Endothelial cell of umbilical vein (primary cell): Measurements from ENCODE around the gene TRIM42. TPM values are rescaled to one million over a fixed set of nuclear protein-coding genes. Genes with fewer than 3 reads are reported as not detected.

Source experiments
- BruUV-seq: library from RNA; stranded (reverse); fragments of 400-500 nt; replicated peaks from 2 replicates; lab custom pipeline; 2021; lab: Mats Ljungman, UMichigan
- CTCF ChIA-PET: fragments of 300-600, 350-600 bp; sonication (Branson Sonifier 250); formaldehyde crosslinking; loops from one replicate; lab custom pipeline; 2021; ENCODE audit warnings: antibody characterized with exemption, inconsistent platforms; lab: Charles Lee
- POLR2A ChIA-PET: fragments of 300-600, 350-600 bp; sonication (Branson Sonifier 250); formaldehyde crosslinking; loops from one replicate; lab custom pipeline; 2021; ENCODE audit warnings: antibody characterized with exemption, inconsistent platforms; lab: Charles Lee
- DNase-seq: peaks from one replicate; pipeline ENCODE4 v3.0.0-alpha.2; 2011; ENCODE audit warnings: low read depth, low spot score
- FAIRE-seq: peaks from 2 replicates; lab custom pipeline; 2011; peaks lifted over from hg19 to GRCh38; lab: Jason Lieb, UNC
- H2AFZ ChIP-seq: 2 replicates; pipeline ENCODE4 v1.6.0; 2012; ENCODE audit warnings: low read depth, low read length, control low read depth, inconsistent platforms
- H3K27ac ChIP-seq: 2 replicates; pipeline ENCODE4 v1.5.1; 2011; ENCODE audit warnings: low read depth, mild to moderate bottlenecking, control low read depth, low read length, moderate library complexity; ENCODE audit not compliant: insufficient read depth
- H3K27me3 ChIP-seq, 2 experiments: 2 replicates each; pipeline versions ENCODE4 v1.6.0 to v1.6.1; 2011; ENCODE audit warnings: low read length in 2 of 2, mixed read lengths in 1 of 2; ENCODE audit not compliant: control insufficient read depth in 2 of 2, insufficient read depth in 2 of 2
- H3K36me3 ChIP-seq, 2 experiments: 2 replicates in 1 of 2; 3 replicates in 1 of 2; pipeline ENCODE4 v1.5.1; 2011; ENCODE audit warnings: low read length in 2 of 2, mild to moderate bottlenecking in 1 of 2, moderate library complexity in 1 of 2; ENCODE audit not compliant: control insufficient read depth in 2 of 2, insufficient read depth in 2 of 2; ENCODE audit errors: extremely low read depth in 1 of 2
- H3K4me1 ChIP-seq: 3 replicates; pipeline ENCODE4 v1.5.1; 2011; ENCODE audit warnings: mild to moderate bottlenecking, low read length; ENCODE audit not compliant: control insufficient read depth, insufficient read depth; ENCODE audit errors: extremely low read depth
- H3K4me2 ChIP-seq: 2 replicates; pipeline ENCODE4 v1.6.1; 2011; ENCODE audit warnings: low read length, control low read depth, mixed read lengths; ENCODE audit not compliant: insufficient read depth
- H3K4me3 ChIP-seq, 3 experiments: fragments of 200-600 bp in 1 of 3; sonication (generic), shearing (Covaris generic) in 1 of 3; replicated peaks in 1 of 3; 2 replicates each; pipeline ENCODE4 v1.5.1; 2011 to 2016; ENCODE audit warnings: control low read depth in 3 of 3, low read length in 3 of 3, mild to moderate bottlenecking in 2 of 3, inconsistent platforms in 1 of 3, low read depth in 1 of 3, moderate library complexity in 1 of 3; ENCODE audit not compliant: insufficient read depth in 1 of 3
- H3K79me2 ChIP-seq: 2 replicates; pipeline ENCODE4 v1.6.0; 2012; ENCODE audit warnings: low read length, inconsistent platforms; ENCODE audit not compliant: control insufficient read depth, insufficient read depth
- H3K9ac ChIP-seq: replicated peaks from 2 replicates; pipeline ENCODE3; 2011; ENCODE audit warnings: low read length, control low read depth; ENCODE audit not compliant: insufficient read depth; ENCODE audit errors: extremely low read depth
- H3K9me1 ChIP-seq: replicated peaks from 3 replicates; pipeline ENCODE4 v1.6.0; 2011; ENCODE audit warnings: mild to moderate bottlenecking, low read length; ENCODE audit not compliant: control insufficient read depth, insufficient read depth; ENCODE audit errors: extremely low read depth
- H3K9me3 ChIP-seq: replicated peaks from 2 replicates; pipeline ENCODE4 v1.5.1; 2012; ENCODE audit warnings: low read length, inconsistent platforms; ENCODE audit not compliant: control insufficient read depth, insufficient read depth
- H4K20me1 ChIP-seq: replicated peaks from 2 replicates; pipeline ENCODE3; 2011; ENCODE audit warnings: mild to moderate bottlenecking, low read length; ENCODE audit not compliant: control insufficient read depth, insufficient read depth; ENCODE audit errors: extremely low read depth
- EZH2 ChIP-seq: IDR thresholded peaks from 2 replicates; pipeline ENCODE4 v1.6.1; 2012; ENCODE audit warnings: borderline replicate concordance, low read depth, mild to moderate bottlenecking, moderate library complexity, low read length, inconsistent platforms; ENCODE audit not compliant: severe bottlenecking
- FOS ChIP-seq: IDR thresholded peaks from 2 replicates; pipeline ENCODE4 v1.6.1; 2011; ENCODE audit warnings: mild to moderate bottlenecking, low read length, moderate library complexity, borderline replicate concordance; ENCODE audit not compliant: insufficient read depth
- GATA2 ChIP-seq: IDR thresholded peaks from 2 replicates; pipeline ENCODE4 v1.7.0; 2011; ENCODE audit warnings: low read depth, mild to moderate bottlenecking, moderate library complexity, mixed read lengths, low read length; ENCODE audit not compliant: insufficient read length, insufficient read depth
- JUN ChIP-seq: IDR thresholded peaks from 2 replicates; pipeline ENCODE4 v1.6.1; 2011; ENCODE audit warnings: borderline replicate concordance, low read depth; ENCODE audit not compliant: insufficient read length, insufficient read depth
- MYC ChIP-seq: IDR thresholded peaks from one replicate; pipeline ENCODE4 v1.6.1; 2011; ENCODE audit warnings: mild to moderate bottlenecking, low read depth, low read length
- POLR2A ChIP-seq: IDR thresholded peaks from 2 replicates; pipeline ENCODE4 v1.6.1; 2012; ENCODE audit warnings: low read depth, mild to moderate bottlenecking, control low read depth, low read length
- POLR2AphosphoS5 ChIP-seq: IDR thresholded peaks from 2 replicates; pipeline ENCODE4 v1.6.1; 2012; ENCODE audit warnings: low read depth, mild to moderate bottlenecking, control low read depth, low read length, moderate library complexity; ENCODE audit not compliant: insufficient read depth
- dilution Hi-C: fragments of 300-500 bp; cut with MboI; formaldehyde crosslinking; loops from one replicate; pipeline ENCODE4 v1.15.0; 2019; ENCODE audit warnings: low sequenced_read_pairs; ENCODE audit not compliant: extremely low pct_ligation_motif_present
- intact Hi-C: fragments of 100-400 bp; cut with micrococcal nuclease; formaldehyde crosslinking; loops from one replicate; pipeline ENCODE4 v1.10.0; 2022
- polyA plus RNA-seq, 4 experiments: library from polyadenylated mRNA; depleted of rRNA in 3 of 4; stranded (reverse) in 3 of 4; unstranded in 1 of 4; fragments of >200 nt; gene quantifications; 2 replicates each; pipeline versions ENCODE4 v1.2.1 to v1.2.3, GENCODE V29; 2011 to 2012; ENCODE audit warnings: missing spikeins in 1 of 4
- total RNA-seq: library from RNA; stranded (reverse); gene quantifications from 2 replicates; pipeline ENCODE4 v1.2.3, GENCODE V29; 2021
- TF ChIP-seq, protein P1 (sequence below): IDR thresholded peaks from 2 replicates; pipeline ENCODE4 v1.6.1; 2011; ENCODE audit not compliant: insufficient read depth, insufficient read length
- TF ChIP-seq, protein P2 (sequence below), 2 donors: IDR thresholded peaks; 1 replicate in 1 of 2; 2 replicates in 1 of 2; pipeline ENCODE4 v1.5.1; 2011; ENCODE audit warnings: low read length in 2 of 2, mild to moderate bottlenecking in 2 of 2, moderate library complexity in 2 of 2, control low read depth in 1 of 2, inconsistent platforms in 1 of 2, low read depth in 1 of 2; ENCODE audit not compliant: insufficient read depth in 1 of 2; ENCODE audit errors: extremely low read depth in 1 of 2

Gene TRIM42
- total and polyA plus RNA-seq, 2 donors (not counting 3 experiments of a cell fraction or from before 2014, with no cell fraction given) = not detected

GRCh38 chr3:140723576-140723975 is 45.7 kb downstream of the TRIM42 start:
- dilution Hi-C loops (no loop called here), intact Hi-C loops (no loop called here)
- Histone ChIP-seq H3K9me3 (no peaks in the 10 kb centered on the region), H3K4me2 (no peak overlapping the region), H3K27me3 (no peaks in the 10 kb centered on the region), H3K79me2 (no peaks in the 10 kb centered on the region), H3K36me3 (no peaks in the 10 kb centered on the region), H3K4me1 (no peaks in the 10 kb centered on the region), H2AFZ (no peak overlapping the region), H4K20me1 (no peaks in the 10 kb centered on the region), H3K9me1 (no peaks in the 10 kb centered on the region), H3K27ac (no peak overlapping the region), H3K4me3 (no peak overlapping the region), H3K9ac (no peak overlapping the region)
- ChIA-PET CTCF (no interaction called here), POLR2A (no interaction called here)
- TF ChIP-seq EZH2 = no peak
- no peak for TF ChIP-seq GATA2
- FAIRE-seq (no peak), DNase-seq (no peak)
- BruUV-seq = no TSS peak

GRCh38 chr3:140724856-140725812 is 47.3 kb downstream of the TRIM42 start:
- DNase-seq = no peak
- no peaks in the 10 kb centered on the region for H3K79me2 ChIP-seq
- H4K20me1 ChIP-seq = no peaks in the 10 kb centered on the region
- no peak overlapping the region for H3K4me3 ChIP-seq
- intact Hi-C loops (no loop called here), dilution Hi-C loops (no loop called here)
- no peaks in the 10 kb centered on the region for H3K27me3 ChIP-seq
- H3K4me1 ChIP-seq = no peaks in the 10 kb centered on the region
- no peaks in the 10 kb centered on the region for H3K36me3 ChIP-seq
- CTCF ChIA-PET = no interaction called here
- H3K9me3 ChIP-seq = no peaks in the 10 kb centered on the region
- H3K4me2 ChIP-seq = no peak overlapping the region
- no peak overlapping the region for H2AFZ ChIP-seq
- H3K9ac ChIP-seq = no peak overlapping the region
- POLR2A ChIA-PET = no interaction called here
- no TSS peak for BruUV-seq
- no peaks in the 10 kb centered on the region for H3K9me1 ChIP-seq
- TF ChIP-seq GATA2 (no peak), POLR2A (no peak), MYC (no peak), JUN (no peak), POLR2AphosphoS5 (no peak), EZH2 (no peak), FOS (no peak)
- TF ChIP-seq, protein P1, sequence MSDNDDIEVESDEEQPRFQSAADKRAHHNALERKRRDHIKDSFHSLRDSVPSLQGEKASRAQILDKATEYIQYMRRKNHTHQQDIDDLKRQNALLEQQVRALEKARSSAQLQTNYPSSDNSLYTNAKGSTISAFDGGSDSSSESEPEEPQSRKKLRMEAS = no peak
- TF ChIP-seq, protein P2, sequence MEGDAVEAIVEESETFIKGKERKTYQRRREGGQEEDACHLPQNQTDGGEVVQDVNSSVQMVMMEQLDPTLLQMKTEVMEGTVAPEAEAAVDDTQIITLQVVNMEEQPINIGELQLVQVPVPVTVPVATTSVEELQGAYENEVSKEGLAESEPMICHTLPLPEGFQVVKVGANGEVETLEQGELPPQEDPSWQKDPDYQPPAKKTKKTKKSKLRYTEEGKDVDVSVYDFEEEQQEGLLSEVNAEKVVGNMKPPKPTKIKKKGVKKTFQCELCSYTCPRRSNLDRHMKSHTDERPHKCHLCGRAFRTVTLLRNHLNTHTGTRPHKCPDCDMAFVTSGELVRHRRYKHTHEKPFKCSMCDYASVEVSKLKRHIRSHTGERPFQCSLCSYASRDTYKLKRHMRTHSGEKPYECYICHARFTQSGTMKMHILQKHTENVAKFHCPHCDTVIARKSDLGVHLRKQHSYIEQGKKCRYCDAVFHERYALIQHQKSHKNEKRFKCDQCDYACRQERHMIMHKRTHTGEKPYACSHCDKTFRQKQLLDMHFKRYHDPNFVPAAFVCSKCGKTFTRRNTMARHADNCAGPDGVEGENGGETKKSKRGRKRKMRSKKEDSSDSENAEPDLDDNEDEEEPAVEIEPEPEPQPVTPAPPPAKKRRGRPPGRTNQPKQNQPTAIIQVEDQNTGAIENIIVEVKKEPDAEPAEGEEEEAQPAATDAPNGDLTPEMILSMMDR (IDR thresholded peaks at IDR 0.05; ENCODE audit: extremely low read depth in 1 of 2, insufficient read depth in 1 of 2, low read depth in 1 of 2, low read length in 2 of 2) = no peak
- no peak for FAIRE-seq
- H3K27ac ChIP-seq = no peak overlapping the region
